ENCODE data around the gene HMGB4.

- TF ChIP-seq, protein P1, sequence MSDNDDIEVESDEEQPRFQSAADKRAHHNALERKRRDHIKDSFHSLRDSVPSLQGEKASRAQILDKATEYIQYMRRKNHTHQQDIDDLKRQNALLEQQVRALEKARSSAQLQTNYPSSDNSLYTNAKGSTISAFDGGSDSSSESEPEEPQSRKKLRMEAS (IDR thresholded peaks at IDR 0.05; ENCODE audit: low read depth, low read length), result no peak
- no peak for TF ChIP-seq CTCF (IDR thresholded peaks at IDR 0.05; ENCODE audit: low read depth, low read length)
- no peak for TF ChIP-seq POLR2A (IDR thresholded peaks at IDR 0.05; ENCODE audit: extremely low read depth, insufficient read length)
- TF ChIP-seq MYC (IDR thresholded peaks at IDR 0.05; ENCODE audit: low read depth, low read length), result no peak
Observed at GRCh38 chr1:33908324-33908956, 44.6 kb downstream of the HMGB4 start.
